ENCODE measurements around the gene FAXC.
"Not testable (repeated sequence)": the region's sequence is repeated elsewhere in the genome, so short reads cannot be mapped to it uniquely, and the experiment has no call there.

FAXC gene

DNA sequence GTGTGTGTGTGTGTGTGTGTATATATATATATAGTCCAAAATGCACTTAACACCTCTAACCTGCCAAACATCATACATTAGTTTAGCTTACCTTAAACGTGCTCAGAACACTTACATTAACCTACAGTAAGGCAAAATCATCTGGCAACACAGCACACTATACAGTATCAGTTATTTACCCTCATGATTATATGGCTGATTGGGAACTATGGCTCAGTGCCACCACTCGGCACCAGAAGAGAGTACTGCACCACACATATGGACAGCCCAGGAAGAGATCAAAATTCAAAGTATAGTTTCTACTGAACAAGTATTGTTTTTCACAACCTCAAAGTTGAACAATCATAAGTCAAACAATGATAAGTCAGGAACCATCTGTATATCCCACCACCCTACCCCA, 59.8 kb downstream of the FAXC start:
- Histone ChIP-seq H3K9me3 (ENCODE audit: control insufficient read depth, low read length) (no peaks in the 10 kb centered on the region), H3K4me1 (ENCODE audit: control insufficient read depth, insufficient read depth, low read length) (peaks cover 13% of the 10 kb centered on the region), H3K27me3 (ENCODE audit: control insufficient read depth, insufficient read depth, low read length, poor library complexity, severe bottlenecking) (no peaks in the 10 kb centered on the region), H3K4me3 (ENCODE audit: insufficient read depth, low read depth, low read length) (no peak overlapping the region), H3K36me3 (ENCODE audit: control insufficient read depth, insufficient read depth, low read length) (no peaks in the 10 kb centered on the region), H3K27ac (ENCODE audit: insufficient read depth, low read depth, low read length, poor library complexity, severe bottlenecking) (no peak overlapping the region)
- 95 to 100% methylated on average over 2 of the region's 2 CpGs for WGBS, 2 experiments

DNA sequence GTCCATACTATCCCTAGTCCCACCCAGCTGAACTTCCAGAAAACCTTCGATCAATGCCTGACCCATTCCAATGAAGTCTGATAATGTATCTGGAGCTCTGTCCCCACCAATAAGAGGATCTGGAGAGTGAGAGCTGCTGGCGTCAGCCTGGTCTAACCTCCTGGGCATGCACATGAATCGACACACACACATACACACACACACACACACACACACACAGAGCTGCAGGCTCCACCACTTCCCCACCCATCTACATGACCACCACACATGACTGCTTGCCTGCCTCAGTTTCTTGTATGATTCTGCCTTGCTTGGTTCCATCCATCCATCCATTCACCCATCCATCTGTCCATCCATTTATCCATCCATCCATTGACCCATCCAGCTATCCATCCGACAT, 60.8 kb downstream of the FAXC start:
- 89 to 93% methylated on average over 4 of the region's 4 CpGs for WGBS, 2 experiments
- Histone ChIP-seq H3K36me3 (ENCODE audit: control insufficient read depth, insufficient read depth, low read length) (no peaks in the 10 kb centered on the region), H3K4me1 (ENCODE audit: control insufficient read depth, insufficient read depth, low read length) (peaks cover 13% of the 10 kb centered on the region), H3K9me3 (ENCODE audit: control insufficient read depth, low read length) (no peaks in the 10 kb centered on the region), H3K27ac (ENCODE audit: insufficient read depth, low read depth, low read length, poor library complexity, severe bottlenecking) (no peak overlapping the region), H3K4me3 (ENCODE audit: insufficient read depth, low read depth, low read length) (no peak overlapping the region), H3K27me3 (ENCODE audit: control insufficient read depth, insufficient read depth, low read length, poor library complexity, severe bottlenecking) (no peaks in the 10 kb centered on the region)

DNA sequence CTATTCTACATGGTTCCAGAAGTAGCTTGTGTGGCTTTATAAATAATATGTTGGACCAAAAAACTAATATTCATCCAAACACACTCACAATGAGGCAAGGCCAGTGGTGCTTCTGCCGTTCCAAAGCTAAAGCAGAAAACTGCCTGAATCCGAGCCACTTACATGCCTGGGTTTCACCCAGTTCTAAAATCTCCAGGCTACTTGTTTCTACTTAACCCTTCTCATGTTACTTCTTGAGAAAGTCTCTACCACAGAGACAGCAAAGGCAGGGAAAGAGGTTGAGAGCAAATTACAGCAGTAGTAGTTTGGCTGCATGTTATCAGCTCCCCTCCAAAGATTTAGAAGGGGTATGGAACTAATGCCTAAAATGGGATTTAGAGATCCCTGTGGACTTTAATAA, 62.0 kb downstream of the FAXC start:
- WGBS, 2 experiments, result 51 to 52% methylated on average over 2 of the region's 2 CpGs
- peaks cover 13% of the 10 kb centered on the region for H3K4me1 ChIP-seq (ENCODE audit: control insufficient read depth, insufficient read depth, low read length)
- no peak overlapping the region for H3K27ac ChIP-seq (ENCODE audit: insufficient read depth, low read depth, low read length, poor library complexity, severe bottlenecking)
- H3K27me3 ChIP-seq (ENCODE audit: control insufficient read depth, insufficient read depth, low read length, poor library complexity, severe bottlenecking), result no peaks in the 10 kb centered on the region
- no peaks in the 10 kb centered on the region for H3K36me3 ChIP-seq (ENCODE audit: control insufficient read depth, insufficient read depth, low read length)
- no peak overlapping the region for H3K4me3 ChIP-seq (ENCODE audit: insufficient read depth, low read depth, low read length)
- H3K9me3 ChIP-seq (ENCODE audit: control insufficient read depth, low read length), result no peaks in the 10 kb centered on the region

DNA sequence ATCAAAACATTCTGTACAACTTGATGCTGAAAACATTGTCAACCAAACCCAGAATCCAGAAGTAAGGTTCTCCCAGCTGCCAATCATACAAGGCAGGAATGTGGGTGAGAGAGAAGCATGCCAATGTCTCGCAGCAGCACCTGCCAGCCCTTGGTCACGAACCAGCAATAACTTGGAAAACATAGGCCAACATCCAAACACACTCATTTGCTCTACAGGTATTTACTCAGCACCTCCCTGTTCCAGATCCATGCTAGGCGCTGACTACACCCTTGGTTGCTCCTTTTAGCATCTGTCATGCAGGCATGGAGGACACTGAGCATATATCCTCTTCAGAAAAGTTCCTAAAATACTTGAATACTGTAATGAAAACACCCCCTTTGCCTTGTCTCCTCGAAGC, 63.6 kb downstream of the FAXC start:
- no peaks in the 10 kb centered on the region for H3K9me3 ChIP-seq (ENCODE audit: control insufficient read depth, low read length)
- 89 to 93% methylated on average over 4 of the region's 4 CpGs for WGBS, 2 experiments
- H3K36me3 ChIP-seq (ENCODE audit: control insufficient read depth, insufficient read depth, low read length), result no peaks in the 10 kb centered on the region
- H3K4me3 ChIP-seq (ENCODE audit: insufficient read depth, low read depth, low read length), result no peak overlapping the region
- no peak overlapping the region for H3K27ac ChIP-seq (ENCODE audit: insufficient read depth, low read depth, low read length, poor library complexity, severe bottlenecking)
- H3K4me1 ChIP-seq (ENCODE audit: control insufficient read depth, insufficient read depth, low read length), result peaks cover 13% of the 10 kb centered on the region
- no peaks in the 10 kb centered on the region for H3K27me3 ChIP-seq (ENCODE audit: control insufficient read depth, insufficient read depth, low read length, poor library complexity, severe bottlenecking)

DNA sequence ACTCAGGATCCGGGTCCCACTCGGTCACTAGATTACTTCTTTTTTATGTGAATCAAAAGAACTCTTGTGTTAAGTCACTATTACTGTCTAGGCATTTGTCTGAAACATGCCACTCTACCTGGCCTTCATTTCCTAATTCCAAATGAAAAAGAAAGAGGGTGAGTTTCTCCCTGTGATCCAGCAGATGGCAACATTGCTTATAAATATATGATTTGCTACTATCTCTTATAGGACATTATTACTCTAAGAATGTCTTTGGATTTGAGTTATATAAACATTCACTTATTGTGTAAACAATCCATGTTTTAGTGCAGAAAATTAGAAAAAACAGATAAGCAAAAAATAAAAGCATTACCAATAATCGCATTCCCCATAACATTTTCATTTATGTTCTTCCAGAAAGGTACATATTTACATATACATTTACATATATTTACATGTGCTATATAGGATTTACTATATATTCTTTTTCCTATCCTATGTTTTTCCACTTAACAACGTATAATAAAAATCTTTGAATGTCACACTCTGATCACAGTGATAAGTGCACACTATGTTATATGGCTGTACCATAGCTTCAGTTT, 66.9 kb downstream of the FAXC start:
- no peak overlapping the region for H3K4me3 ChIP-seq (ENCODE audit: insufficient read depth, low read depth, low read length)
- 90% methylated on average over 4 of the region's 4 CpGs; no CpG with 5 or more reads in 1 of the 2 experiments for WGBS, 2 experiments
- no peak overlapping the region for H3K27ac ChIP-seq (ENCODE audit: insufficient read depth, low read depth, low read length, poor library complexity, severe bottlenecking)
- H3K9me3 ChIP-seq (ENCODE audit: control insufficient read depth, low read length), result no peaks in the 10 kb centered on the region
- peaks cover 8% of the 10 kb centered on the region for H3K4me1 ChIP-seq (ENCODE audit: control insufficient read depth, insufficient read depth, low read length)
- H3K36me3 ChIP-seq (ENCODE audit: control insufficient read depth, insufficient read depth, low read length), result no peaks in the 10 kb centered on the region
- no peaks in the 10 kb centered on the region for H3K27me3 ChIP-seq (ENCODE audit: control insufficient read depth, insufficient read depth, low read length, poor library complexity, severe bottlenecking)

DNA sequence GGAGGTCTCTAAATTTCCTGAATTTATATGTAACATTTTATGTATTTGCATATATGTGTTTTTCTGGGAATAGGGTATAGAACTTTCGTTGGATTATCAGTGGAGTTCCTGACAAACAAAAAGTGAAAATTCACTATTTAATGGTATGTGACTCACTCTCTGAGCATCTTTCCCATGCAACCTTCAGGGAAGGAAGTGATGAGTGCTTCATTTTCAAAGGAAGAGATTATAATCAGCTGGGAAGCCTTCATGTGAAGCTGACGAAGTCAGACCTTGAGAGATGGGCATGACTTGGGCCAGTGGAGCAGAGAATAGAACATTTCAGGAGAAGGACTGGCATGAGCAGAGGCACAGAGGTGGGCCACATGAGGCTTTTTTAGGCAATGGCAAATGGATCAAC, 72.7 kb downstream of the FAXC start:
- Histone ChIP-seq H3K9me3 (ENCODE audit: control insufficient read depth, low read length) (no peaks in the 10 kb centered on the region), H3K36me3 (ENCODE audit: control insufficient read depth, insufficient read depth, low read length) (no peaks in the 10 kb centered on the region), H3K27ac (ENCODE audit: insufficient read depth, low read depth, low read length, poor library complexity, severe bottlenecking) (no peak overlapping the region), H3K4me3 (ENCODE audit: insufficient read depth, low read depth, low read length) (no peak overlapping the region), H3K27me3 (ENCODE audit: control insufficient read depth, insufficient read depth, low read length, poor library complexity, severe bottlenecking) (no peaks in the 10 kb centered on the region), H3K4me1 (ENCODE audit: control insufficient read depth, insufficient read depth, low read length) (no peaks in the 10 kb centered on the region)
- WGBS, 2 experiments, result 65 to 68% methylated on average over 2 of the region's 2 CpGs

DNA sequence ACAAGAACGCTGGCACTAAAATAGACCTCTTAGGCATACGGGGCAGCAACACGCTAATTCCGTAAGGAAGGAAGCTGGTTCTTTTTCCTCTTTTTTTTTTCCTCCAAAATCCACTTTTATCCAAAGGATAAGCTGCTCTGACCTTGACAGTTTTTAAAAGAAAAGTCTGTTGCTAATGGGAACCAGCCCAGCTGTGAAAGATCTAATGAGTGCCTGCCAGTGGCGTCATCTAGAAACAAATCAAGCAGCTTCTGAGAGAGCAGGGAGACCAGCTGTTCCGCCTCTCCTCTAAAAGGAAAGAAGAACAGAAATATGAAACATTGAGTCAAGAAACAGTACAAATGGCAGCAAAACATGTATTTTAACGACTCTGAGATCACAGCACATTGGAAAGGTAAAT, 78.6 kb downstream of the FAXC start:
- Histone ChIP-seq H3K27ac (ENCODE audit: insufficient read depth, low read depth, low read length, poor library complexity, severe bottlenecking) (no peak overlapping the region), H3K9me3 (ENCODE audit: control insufficient read depth, low read length) (no peaks in the 10 kb centered on the region), H3K27me3 (ENCODE audit: control insufficient read depth, insufficient read depth, low read length, poor library complexity, severe bottlenecking) (no peaks in the 10 kb centered on the region), H3K4me3 (ENCODE audit: insufficient read depth, low read depth, low read length) (no peak overlapping the region), H3K4me1 (ENCODE audit: control insufficient read depth, insufficient read depth, low read length) (no peaks in the 10 kb centered on the region), H3K36me3 (ENCODE audit: control insufficient read depth, insufficient read depth, low read length) (no peaks in the 10 kb centered on the region)
- 91 to 96% methylated on average over 7 of the region's 7 CpGs for WGBS, 2 experiments

DNA sequence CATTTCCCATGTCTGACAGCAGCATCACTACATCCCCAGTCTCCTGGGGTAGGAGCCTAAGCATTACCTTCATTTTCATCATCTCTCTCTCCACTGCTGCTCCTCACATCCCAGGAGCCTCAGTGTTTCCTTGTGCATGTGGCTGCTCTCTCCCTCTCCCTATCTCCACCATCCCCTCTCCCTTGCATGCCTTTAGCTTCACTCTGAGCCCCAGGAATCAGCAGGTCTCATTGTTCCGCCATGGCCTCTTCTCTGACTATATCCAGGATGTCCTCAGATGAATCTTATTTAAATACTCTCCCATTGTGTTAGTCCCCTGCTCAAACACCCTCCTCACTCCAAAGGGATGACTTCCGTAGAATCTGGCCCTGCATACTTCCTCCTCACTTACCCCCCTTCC, 79.4 kb downstream of the FAXC start:
- Histone ChIP-seq H3K4me1 (ENCODE audit: control insufficient read depth, insufficient read depth, low read length) (no peaks in the 10 kb centered on the region), H3K27ac (ENCODE audit: insufficient read depth, low read depth, low read length, poor library complexity, severe bottlenecking) (no peak overlapping the region), H3K36me3 (ENCODE audit: control insufficient read depth, insufficient read depth, low read length) (no peaks in the 10 kb centered on the region), H3K4me3 (ENCODE audit: insufficient read depth, low read depth, low read length) (no peak overlapping the region), H3K27me3 (ENCODE audit: control insufficient read depth, insufficient read depth, low read length, poor library complexity, severe bottlenecking) (no peaks in the 10 kb centered on the region), H3K9me3 (ENCODE audit: control insufficient read depth, low read length) (no peaks in the 10 kb centered on the region)
- WGBS, 2 experiments, result 64 to 83% methylated on average over 2 of the region's 2 CpGs

DNA sequence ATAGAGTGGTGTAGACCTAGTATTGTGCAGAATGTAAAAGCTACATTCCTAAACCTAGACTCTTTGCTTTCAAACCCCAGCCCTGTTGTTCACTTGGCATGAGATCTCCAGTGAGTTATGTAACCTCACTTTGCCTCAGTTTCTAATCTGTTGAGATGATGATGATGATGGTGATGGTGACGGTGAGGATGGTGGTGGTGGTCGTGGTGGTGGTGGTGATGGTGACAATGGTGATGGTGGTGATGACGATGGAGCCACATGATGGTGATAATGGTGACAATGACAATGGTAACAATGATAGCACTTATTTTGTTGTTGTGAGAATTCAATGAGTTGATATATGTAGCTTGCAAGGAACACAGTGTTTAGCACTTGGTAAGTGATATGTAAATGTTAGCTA, 80.3 kb downstream of the FAXC start:
- no peaks in the 10 kb centered on the region for H3K36me3 ChIP-seq (ENCODE audit: control insufficient read depth, insufficient read depth, low read length)
- no peaks in the 10 kb centered on the region for H3K4me1 ChIP-seq (ENCODE audit: control insufficient read depth, insufficient read depth, low read length)

DNA sequence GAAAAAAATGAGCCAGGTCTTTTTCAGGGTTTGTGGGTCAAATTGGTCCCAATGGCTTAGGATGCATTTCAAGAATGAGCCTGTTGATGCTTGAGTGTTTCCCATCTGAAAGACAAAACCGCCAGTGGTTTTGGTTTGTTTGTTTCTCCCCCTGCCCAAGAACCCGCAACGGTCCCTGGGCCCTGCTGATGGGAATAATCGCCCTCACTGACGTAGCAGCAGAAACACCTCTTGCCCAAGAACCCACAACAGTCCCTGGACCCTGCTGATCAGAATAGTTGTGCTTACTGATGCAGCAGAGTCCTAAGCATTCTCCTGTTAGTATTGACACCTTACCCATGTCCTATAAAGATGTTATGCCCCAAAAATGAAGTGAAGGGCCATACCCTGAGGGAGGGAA, 82.5 kb downstream of the FAXC start:
- H3K4me3 ChIP-seq (ENCODE audit: insufficient read depth, low read depth, low read length); H3K9me3 ChIP-seq (ENCODE audit: control insufficient read depth, low read length); H3K27ac ChIP-seq (ENCODE audit: insufficient read depth, low read depth, low read length, poor library complexity, severe bottlenecking); H3K4me1 ChIP-seq (ENCODE audit: control insufficient read depth, insufficient read depth, low read length); H3K27me3 ChIP-seq (ENCODE audit: control insufficient read depth, insufficient read depth, low read length, poor library complexity, severe bottlenecking); H3K36me3 ChIP-seq (ENCODE audit: control insufficient read depth, insufficient read depth, low read length): not testable (repeated sequence)
- 83 to 86% methylated on average over 5 of the region's 5 CpGs for WGBS, 2 experiments

More for the DNA sequence above, 80.3 kb downstream of the FAXC start:
- 75 to 77% methylated on average over 3 of the region's 3 CpGs for WGBS, 2 experiments
- Histone ChIP-seq H3K4me3 (ENCODE audit: insufficient read depth, low read depth, low read length) (no peak overlapping the region), H3K27ac (ENCODE audit: insufficient read depth, low read depth, low read length, poor library complexity, severe bottlenecking) (no peak overlapping the region), H3K27me3 (ENCODE audit: control insufficient read depth, insufficient read depth, low read length, poor library complexity, severe bottlenecking) (no peaks in the 10 kb centered on the region), H3K9me3 (ENCODE audit: control insufficient read depth, low read length) (no peaks in the 10 kb centered on the region)

DNA sequence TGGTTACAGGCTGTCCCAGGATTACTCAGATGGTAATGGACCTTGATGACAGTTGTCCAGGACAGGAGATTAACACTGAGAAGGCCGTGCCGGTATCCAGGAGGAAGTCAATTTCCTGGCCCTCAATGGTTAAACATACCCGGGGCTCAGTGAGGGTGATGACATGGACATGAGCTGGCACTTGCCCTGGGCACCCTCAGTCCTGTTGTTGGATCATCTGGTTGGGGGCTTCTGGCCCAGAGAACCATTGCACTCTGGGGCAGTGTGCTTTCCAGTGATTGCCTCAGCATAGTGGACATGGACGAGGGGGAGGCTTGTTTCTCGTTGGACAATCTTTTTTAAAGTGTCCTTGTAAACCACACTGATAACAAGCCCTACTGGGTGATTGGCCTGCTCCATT, 84.0 kb downstream of the FAXC start:
- H3K9me3 ChIP-seq (ENCODE audit: control insufficient read depth, low read length); H3K27me3 ChIP-seq (ENCODE audit: control insufficient read depth, insufficient read depth, low read length, poor library complexity, severe bottlenecking); H3K36me3 ChIP-seq (ENCODE audit: control insufficient read depth, insufficient read depth, low read length); H3K4me3 ChIP-seq (ENCODE audit: insufficient read depth, low read depth, low read length); H3K27ac ChIP-seq (ENCODE audit: insufficient read depth, low read depth, low read length, poor library complexity, severe bottlenecking); H3K4me1 ChIP-seq (ENCODE audit: control insufficient read depth, insufficient read depth, low read length): not testable (repeated sequence)
- WGBS, 2 experiments, result 97 to 98% methylated on average over 5 of the region's 5 CpGs
